Measurements from ENCODE around the gene SMG6. TPM values are rescaled to one million over a fixed set of nuclear protein-coding genes. Genes with fewer than 3 reads are reported as not detected.

The SMG6 gene
- total and polyA plus RNA-seq, 2 of the 4 experiments (the other 2 are of a cell fraction) = 16.3 to 30.3 TPM

GRCh38 chr17:2151358-2152033 is 152.1 kb downstream of the SMG6 start:
- ChIA-PET POLR2A (ENCODE audit: unreplicated experiment) (no interaction called here), CTCF (no interaction called here)
- H3K4me2 ChIP-seq (ENCODE audit: low read depth, low read length) = no peak overlapping the region
- no peak overlapping the region for H4K91ac ChIP-seq (ENCODE audit: insufficient read depth, low read depth, low read length)
- intact Hi-C loops (cut with micrococcal nuclease) (no loop called here), in situ Hi-C loops (cut with MboI; ENCODE audit: low sequenced_read_pairs) (no loop called here), dilution Hi-C loops (cut with HindIII; ENCODE audit: low sequenced_read_pairs, unreplicated experiment) (no loop called here)
- peak overlapping the region; percentile 9; the same call in 1 of the 2 replicates for H3K27ac ChIP-seq (ENCODE audit: insufficient read depth, low read length)
- H3K36me3 ChIP-seq (ENCODE audit: control insufficient read depth, insufficient read depth, low read length) = peaks cover 23% of the 10 kb centered on the region
- no peak overlapping the region for H2AFZ ChIP-seq (replicated peaks; ENCODE audit: low read length, poor library complexity)
- ATAC-seq (ENCODE audit: low read depth) (peak; percentile 56), DNase-seq (peak; percentile 34)
- H3K27me3 ChIP-seq (ENCODE audit: control insufficient read depth, insufficient read depth, low read length) = no peaks in the 10 kb centered on the region
- no peaks in the 10 kb centered on the region for H3K9me3 ChIP-seq (ENCODE audit: control insufficient read depth, insufficient read depth, low read length)
- no peak overlapping the region for H2AK9ac ChIP-seq (replicated peaks; ENCODE audit: low read depth, low read length, poor library complexity)
- no peak overlapping the region for H3K4me3 ChIP-seq (ENCODE audit: insufficient read depth, low read depth, low read length)
- no peak overlapping the region for H3K14ac ChIP-seq (replicated peaks; ENCODE audit: low read depth, low read length)
- H2BK15ac ChIP-seq (ENCODE audit: low read depth, low read length) = no peak overlapping the region
- no peak overlapping the region for H2BK20ac ChIP-seq (ENCODE audit: low read depth, low read length)
- BruUV-seq (replicated peaks) = no TSS peak
- no peak overlapping the region for H2AK5ac ChIP-seq (ENCODE audit: low read depth, low read length)
- H3K4me1 ChIP-seq (ENCODE audit: control insufficient read depth, insufficient read depth, low read length) = peaks cover 5% of the 10 kb centered on the region
- peak overlapping the region; percentile 55 for H3K18ac ChIP-seq (ENCODE audit: low read depth, low read length)
- H4K8ac ChIP-seq (ENCODE audit: low read depth in 2 of 2, low read length in 2 of 2) = peak overlapping the region in 1 of 2 experiments; percentile 2; a peak in 1 of 4 replicates
- H4K20me1 ChIP-seq (ENCODE audit: insufficient read depth, low read length) = no peaks in the 10 kb centered on the region
- no peak overlapping the region; the same call in 1 of the 2 replicates for H3K23ac ChIP-seq (ENCODE audit: low read depth, low read length)
- TF ChIP-seq RFX5 (IDR thresholded peaks at IDR 0.05; ENCODE audit: low read depth, low read length) = no peak
- H2BK5ac ChIP-seq (ENCODE audit: low read depth, low read length, poor library complexity, severe bottlenecking) = no peak overlapping the region
- WGBS, 2 experiments (ENCODE audit: extremely low coverage in 2 of 2, insufficient read length in 1 of 2) = 63% methylated on average over 1 of the region's 6 CpGs; no CpG with 5 or more reads in 1 of the 2 experiments
- peaks cover 11% of the 10 kb centered on the region for H3K9me1 ChIP-seq (ENCODE audit: insufficient read depth, low read length)
- peaks cover 16 to 37% of the 10 kb centered on the region in 2 experiments for H3K79me1 ChIP-seq (ENCODE audit: low read depth in 1 of 2, low read length in 2 of 2)
- H4K5ac ChIP-seq (ENCODE audit: low read depth, low read length) = peak overlapping the region; percentile 37
- no peak overlapping the region for H3K56ac ChIP-seq (ENCODE audit: extremely low read depth, insufficient read depth, low read length)
- no peak overlapping the region; the same call in 1 of the 2 replicates for H3K4ac ChIP-seq (ENCODE audit: low read depth, low read length)
- no peak overlapping the region for H2BK120ac ChIP-seq (ENCODE audit: low read depth, low read length)
- 0 out of 2 replicates have a peak overlapping the region, but pooled peaks have one; percentile 6 for H3K9ac ChIP-seq (ENCODE audit: low read depth, low read length)
